DMS153 (cell line): Measurements from ENCODE around the gene AFAP1.

Experiments used
- DNase-seq: peaks from one replicate; lab custom pipeline; 2025; lab: John Stamatoyannopoulos, UW

AFAP1 gene

GRCh38 chr4:7767966-7768365, 171.7 kb downstream of the AFAP1 start:
- no peak for DNase-seq

GRCh38 chr4:7767526-7767925, 172.1 kb downstream of the AFAP1 start:
- DNase-seq = no peak

GRCh38 chr4:7766661-7767345, 172.9 kb downstream of the AFAP1 start:
- DNase-seq = no peak

GRCh38 chr4:7766086-7766485, 173.6 kb downstream of the AFAP1 start:
- no peak for DNase-seq

GRCh38 chr4:7765666-7766065, 174.0 kb downstream of the AFAP1 start:
- DNase-seq = no peak

DNA sequence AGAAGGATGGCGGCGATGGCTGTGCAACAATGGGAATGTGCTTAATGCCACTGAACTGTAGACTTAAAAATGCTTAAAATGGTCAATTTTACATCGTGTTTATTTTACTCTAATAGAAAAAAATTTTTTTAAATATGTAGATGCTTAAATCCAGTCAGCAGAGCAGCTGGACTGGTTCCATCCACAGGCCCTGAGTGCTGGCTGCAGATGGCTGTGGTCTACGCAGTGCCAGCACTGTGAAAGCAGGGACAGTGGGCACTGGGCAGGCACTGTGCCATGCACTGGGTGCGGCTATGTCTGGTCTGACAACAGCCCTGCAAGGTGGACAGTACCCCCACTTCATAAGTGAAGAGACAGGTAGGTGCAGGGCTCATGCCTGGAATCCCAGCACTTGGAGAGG, 175.2 kb downstream of the AFAP1 start:
- DNase-seq = no peak

- no peak for DNase-seq
Measured at GRCh38 chr4:7763788-7764187, 175.9 kb downstream of the AFAP1 start.

- DNase-seq = no peak
Measured at GRCh38 chr4:7763106-7763505, 176.6 kb downstream of the AFAP1 start.

- no peak for DNase-seq
Measured at GRCh38 chr4:7762376-7763030, 177.2 kb downstream of the AFAP1 start.

GRCh38 chr4:7761720-7762119, 177.9 kb downstream of the AFAP1 start:
- no peak for DNase-seq

- no peak for DNase-seq
Measured at GRCh38 chr4:7761312-7761711, 178.3 kb downstream of the AFAP1 start.

DNA sequence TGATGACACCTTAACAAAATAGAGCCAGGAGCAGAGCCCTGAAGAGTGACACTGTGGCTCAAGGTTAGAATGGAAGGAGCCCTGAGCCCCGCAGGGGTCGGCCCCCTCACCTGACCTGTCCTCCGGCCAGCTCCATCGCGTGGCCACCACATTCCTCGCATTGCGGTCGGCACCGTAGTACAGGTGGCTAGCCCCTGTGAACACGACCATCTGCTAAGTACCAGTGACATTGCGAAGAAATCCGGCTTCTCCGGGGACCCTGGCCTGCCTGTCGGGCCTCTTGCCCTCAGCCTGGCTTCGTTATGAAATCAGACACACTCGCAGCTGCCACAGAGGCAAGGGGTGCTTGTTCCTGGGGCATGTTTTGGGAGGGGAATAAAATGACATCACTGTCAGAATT, 179.0 kb downstream of the AFAP1 start:
- DNase-seq = no peak

GRCh38 chr4:7760228-7760627, 179.4 kb downstream of the AFAP1 start:
- no peak for DNase-seq

DNA sequence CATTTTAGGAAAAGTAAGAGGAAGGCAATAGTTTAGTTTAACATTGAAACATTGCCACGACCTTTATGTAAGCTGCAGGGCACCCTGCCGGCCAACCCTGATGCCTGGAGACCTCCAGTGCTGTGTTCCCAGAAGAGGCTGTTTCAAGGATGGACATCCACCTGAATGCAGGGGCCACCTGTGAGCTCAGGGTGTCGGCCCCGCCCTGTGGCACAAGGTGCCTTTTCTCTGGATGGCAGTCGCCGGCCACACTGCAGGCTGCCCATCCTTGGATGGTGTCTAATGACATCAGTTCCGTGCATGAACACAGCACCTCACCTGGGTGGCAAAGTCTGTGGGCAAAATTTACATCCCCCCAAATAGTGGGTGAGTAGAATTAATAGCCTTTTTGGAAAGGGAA, 180.0 kb downstream of the AFAP1 start:
- no peak for DNase-seq

- DNase-seq = no peak
Measured at GRCh38 chr4:7759216-7759615, 180.4 kb downstream of the AFAP1 start.

GRCh38 chr4:7758476-7758875, 181.2 kb downstream of the AFAP1 start:
- DNase-seq = no peak

- no peak for DNase-seq
Measured at GRCh38 chr4:7757501-7758471, 181.9 kb downstream of the AFAP1 start.

DNA sequence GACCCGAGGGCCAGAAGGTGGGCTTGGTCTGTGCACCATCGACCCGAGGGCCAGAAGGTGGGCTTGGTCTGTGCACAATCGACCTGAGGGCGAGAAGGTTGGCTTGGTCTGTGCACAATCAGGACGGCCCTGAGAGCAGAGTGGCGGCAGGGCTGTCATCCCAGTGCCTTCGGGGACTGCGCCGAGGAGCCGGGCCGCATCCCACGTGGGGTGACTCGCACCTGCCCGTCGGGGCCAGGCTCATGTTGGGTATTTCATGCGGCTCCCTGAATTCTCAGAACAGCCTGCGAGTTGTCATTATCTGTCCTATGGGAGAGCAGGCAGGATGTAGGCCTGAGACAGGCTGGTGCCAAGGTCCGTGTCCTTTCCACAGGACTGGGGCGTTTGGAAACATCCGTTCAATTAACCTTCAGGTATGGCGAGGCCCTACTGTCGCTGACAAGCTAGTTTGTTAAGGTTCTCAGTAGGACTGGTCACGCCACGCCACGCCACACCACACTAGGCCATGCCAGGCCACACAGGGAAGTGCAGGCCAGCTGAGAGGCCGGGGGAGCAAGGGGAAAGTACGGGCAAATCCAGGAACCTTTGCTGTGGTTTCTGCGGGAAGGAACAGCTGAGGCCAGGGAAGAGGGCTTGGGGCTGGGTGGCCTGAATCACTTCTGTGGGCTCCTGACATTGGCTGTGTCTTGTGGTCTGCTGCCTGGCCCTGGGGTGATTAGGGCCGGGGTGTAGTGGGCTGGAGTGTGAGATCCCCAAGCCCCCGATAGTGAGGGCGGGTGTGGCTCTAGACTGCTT, 182.9 kb downstream of the AFAP1 start:
- no peak for DNase-seq

- no peak for DNase-seq
Measured at GRCh38 chr4:7756071-7756470, 183.6 kb downstream of the AFAP1 start.

DNA sequence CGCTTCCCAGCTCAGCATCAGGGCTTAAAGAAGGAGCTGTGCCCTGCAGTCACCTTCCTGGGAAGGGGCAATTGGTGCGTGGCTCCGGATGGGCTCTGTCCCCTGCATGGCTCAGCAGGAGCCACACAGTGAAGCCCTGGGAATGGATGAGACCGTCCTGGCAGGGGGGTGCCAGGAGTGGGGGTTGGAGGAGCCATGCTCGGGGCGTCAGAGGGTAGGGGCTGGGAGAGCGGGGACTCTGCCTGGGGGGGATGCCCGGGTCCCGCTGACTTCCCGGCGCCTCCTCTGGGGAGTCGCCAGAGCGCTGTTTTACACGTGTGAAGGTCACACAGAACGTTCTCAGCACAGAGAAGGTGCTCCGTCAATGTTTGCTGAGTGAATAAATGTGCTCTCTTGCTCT, 184.1 kb downstream of the AFAP1 start:
- DNase-seq = no peak

GRCh38 chr4:7754565-7755262, 184.9 kb downstream of the AFAP1 start:
- no peak for DNase-seq
